ENCODE results near the gene KCNAB2.

DNA sequence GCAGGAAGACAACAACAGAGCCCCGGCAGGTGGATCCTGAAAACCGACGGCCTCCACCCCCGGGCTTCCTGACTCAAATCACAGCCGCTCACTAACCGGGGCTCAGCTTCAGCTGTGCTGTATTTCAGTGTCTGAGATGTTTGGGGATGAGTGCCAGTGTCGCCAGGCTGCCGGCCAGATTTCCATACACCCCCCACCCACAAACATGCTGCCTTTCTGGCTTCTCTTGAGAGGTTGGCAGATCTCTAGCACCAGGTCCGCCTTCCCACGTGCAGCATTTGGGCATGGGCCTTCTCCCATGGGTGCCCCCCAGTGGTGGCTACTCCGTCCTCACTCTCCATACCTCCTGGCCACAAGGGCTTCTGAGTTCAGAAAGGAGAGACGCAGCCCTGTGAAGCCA, 34.8 kb downstream of the KCNAB2 start:
- TF ChIP-seq YY1 (IDR thresholded peaks at IDR 0.05; ENCODE audit: insufficient read depth, insufficient read length) (no peak), ZNF274 (IDR thresholded peaks at IDR 0.05; ENCODE audit: low read depth, low read length) (no peak)
